ENCODE measurements around the gene QSOX2.

GRCh38 chr9:136177224-136177623 lies 68.4 kb downstream of the QSOX2 start:
- TF ChIP-seq GATA2 (IDR thresholded peaks at IDR 0.05; ENCODE audit: low read depth, low read length): peak; percentile 94
- no peak; the same call in 1 of the 2 replicates for TF ChIP-seq GATA3 (IDR thresholded peaks at IDR 0.05; ENCODE audit: low read depth, low read length)
